ENCODE measurements around the gene MRPL53.
"Not testable (repeated sequence)": the region's sequence is repeated elsewhere in the genome, so short reads cannot be mapped to it uniquely, and the experiment has no call there.

Gene MRPL53

DNA sequence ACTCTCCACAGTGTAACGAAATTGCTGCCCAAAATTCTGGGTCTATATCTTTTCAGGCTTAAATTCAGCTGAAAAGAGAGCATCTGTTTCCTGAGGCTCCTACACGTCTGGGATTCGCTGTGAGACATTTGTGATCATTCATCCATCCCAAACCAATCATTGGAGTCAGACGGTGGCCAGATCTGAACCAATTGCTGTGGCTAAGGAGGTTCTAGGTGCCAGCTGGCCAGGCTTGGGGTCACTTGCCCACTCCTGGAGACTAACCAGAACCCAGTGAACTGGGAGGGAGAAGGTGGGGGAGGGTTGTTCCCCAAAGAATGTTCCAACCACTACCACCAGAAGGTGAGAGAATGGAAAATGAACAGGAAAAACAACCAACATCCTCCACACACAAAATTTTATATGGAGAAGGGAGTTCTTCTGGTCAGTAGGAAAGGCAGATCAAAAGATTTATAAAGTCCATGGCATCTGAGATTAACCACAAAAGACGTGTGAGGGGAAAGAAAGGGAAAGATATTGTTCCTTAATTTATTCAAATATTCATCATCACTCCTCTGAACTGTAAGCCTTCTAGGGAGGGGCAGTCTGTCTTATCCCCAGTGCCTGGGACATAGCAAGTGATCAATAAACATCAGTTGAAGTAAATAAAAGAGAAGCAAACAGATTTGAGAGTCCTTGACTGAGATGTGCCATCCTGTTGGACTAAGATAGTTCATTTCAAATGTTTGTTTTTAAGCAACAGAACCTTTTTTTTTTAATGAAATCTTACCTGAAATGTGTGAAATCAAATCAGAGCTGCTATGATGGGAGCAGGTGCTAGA is 27.8 kb downstream of the MRPL53 start:
- no peaks in the 10 kb centered on the region for H3K79me1 ChIP-seq (replicated peaks; ENCODE audit: low read length, poor library complexity, severe bottlenecking)
- H3K4me1 ChIP-seq (ENCODE audit: control insufficient read depth, insufficient read depth, low read depth, low read length): peaks cover 20% of the 10 kb centered on the region
- no peak overlapping the region for H4K91ac ChIP-seq (ENCODE audit: low read length)
- no peak overlapping the region for H3K14ac ChIP-seq (ENCODE audit: low read length in 2 of 2)
- WGBS: 66% methylated on average over 4 of the region's 5 CpGs
- H3K4me2 ChIP-seq (ENCODE audit: low read length, poor library complexity, severe bottlenecking): peak overlapping the region; percentile 50
- no peak overlapping the region for H2AFZ ChIP-seq (ENCODE audit: low read depth, low read length)
- H2BK12ac ChIP-seq (ENCODE audit: low read length in 2 of 2): no peak overlapping the region
- no peak overlapping the region for H2BK5ac ChIP-seq (ENCODE audit: low read depth, low read length, poor library complexity, severe bottlenecking)
- H3K27ac ChIP-seq (ENCODE audit: low read length, poor library complexity, severe bottlenecking): peak overlapping the region; percentile 14
- no peak overlapping the region for H2AK5ac ChIP-seq (ENCODE audit: low read length, severe bottlenecking)
- H4K8ac ChIP-seq (ENCODE audit: low read length): no peak overlapping the region
- no peaks in the 10 kb centered on the region for H3K36me3 ChIP-seq (ENCODE audit: control insufficient read depth in 1 of 2, insufficient read depth in 2 of 2, low read depth in 1 of 2, low read length in 2 of 2)
- H3K9me3 ChIP-seq (ENCODE audit: control insufficient read depth, low read length): no peaks in the 10 kb centered on the region
- H3K23ac ChIP-seq (ENCODE audit: low read length in 2 of 2): no peak overlapping the region
- H3K27me3 ChIP-seq (ENCODE audit: control insufficient read depth in 1 of 2, insufficient read depth in 1 of 2, low read length in 2 of 2): peaks cover 0 to 12% of the 10 kb centered on the region in 2 experiments
- no peak overlapping the region for H3K4me3 ChIP-seq (ENCODE audit: insufficient read depth in 1 of 2, low read depth in 1 of 2, low read length in 2 of 2)
- H2BK15ac ChIP-seq (ENCODE audit: low read depth, poor library complexity, severe bottlenecking): no peak overlapping the region
- H3K4ac ChIP-seq (ENCODE audit: low read depth in 1 of 2, low read length in 2 of 2): no peak overlapping the region
- no peak overlapping the region for H3K18ac ChIP-seq (ENCODE audit: low read depth in 1 of 2, low read length in 2 of 2)
- no peak overlapping the region for H2BK120ac ChIP-seq (ENCODE audit: low read depth, low read length)
- no peak for DNase-seq
- no peak overlapping the region for H3K9ac ChIP-seq (ENCODE audit: low read length)

DNA sequence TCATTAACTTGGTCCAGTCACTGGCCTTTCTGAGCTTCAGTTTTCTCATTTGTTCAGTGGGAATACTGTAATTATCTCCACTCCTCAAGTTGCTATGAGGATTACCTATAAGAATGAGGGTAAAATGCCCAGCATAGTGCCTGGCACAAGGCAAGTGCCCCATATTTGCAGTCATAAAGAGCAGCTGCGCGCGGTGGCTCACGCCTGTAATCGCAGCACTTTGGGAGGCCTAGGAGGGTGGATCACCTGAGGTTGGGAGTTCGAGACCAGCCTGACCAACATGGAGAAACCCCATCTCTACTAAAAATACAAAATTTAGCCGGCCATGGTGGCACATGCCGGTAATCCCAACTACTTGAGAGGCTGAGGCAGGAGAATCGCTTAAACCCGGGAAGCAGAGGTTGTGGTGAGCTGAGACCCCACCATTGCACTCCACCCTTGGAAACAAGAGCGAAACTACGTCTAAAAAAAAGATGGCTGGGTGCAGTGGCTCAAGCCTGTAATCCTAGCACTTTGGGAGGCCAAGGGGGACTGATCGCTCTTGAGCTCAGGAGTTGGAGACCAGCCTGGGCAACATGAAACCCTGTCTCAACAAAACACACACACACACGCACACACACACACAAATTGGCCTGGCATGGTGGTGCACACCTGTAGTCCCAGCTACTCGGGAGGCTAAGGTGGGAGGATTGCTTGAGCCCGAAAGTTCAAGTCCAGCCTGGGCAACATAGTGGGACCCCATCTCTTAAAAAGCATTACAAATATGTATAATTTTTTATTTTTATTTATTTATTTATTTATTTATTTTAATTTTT is 29.8 kb downstream of the MRPL53 start:
- not testable (repeated sequence) for H3K36me3 ChIP-seq (ENCODE audit: control insufficient read depth in 1 of 2, insufficient read depth in 2 of 2, low read depth in 1 of 2, low read length in 2 of 2)

DNA sequence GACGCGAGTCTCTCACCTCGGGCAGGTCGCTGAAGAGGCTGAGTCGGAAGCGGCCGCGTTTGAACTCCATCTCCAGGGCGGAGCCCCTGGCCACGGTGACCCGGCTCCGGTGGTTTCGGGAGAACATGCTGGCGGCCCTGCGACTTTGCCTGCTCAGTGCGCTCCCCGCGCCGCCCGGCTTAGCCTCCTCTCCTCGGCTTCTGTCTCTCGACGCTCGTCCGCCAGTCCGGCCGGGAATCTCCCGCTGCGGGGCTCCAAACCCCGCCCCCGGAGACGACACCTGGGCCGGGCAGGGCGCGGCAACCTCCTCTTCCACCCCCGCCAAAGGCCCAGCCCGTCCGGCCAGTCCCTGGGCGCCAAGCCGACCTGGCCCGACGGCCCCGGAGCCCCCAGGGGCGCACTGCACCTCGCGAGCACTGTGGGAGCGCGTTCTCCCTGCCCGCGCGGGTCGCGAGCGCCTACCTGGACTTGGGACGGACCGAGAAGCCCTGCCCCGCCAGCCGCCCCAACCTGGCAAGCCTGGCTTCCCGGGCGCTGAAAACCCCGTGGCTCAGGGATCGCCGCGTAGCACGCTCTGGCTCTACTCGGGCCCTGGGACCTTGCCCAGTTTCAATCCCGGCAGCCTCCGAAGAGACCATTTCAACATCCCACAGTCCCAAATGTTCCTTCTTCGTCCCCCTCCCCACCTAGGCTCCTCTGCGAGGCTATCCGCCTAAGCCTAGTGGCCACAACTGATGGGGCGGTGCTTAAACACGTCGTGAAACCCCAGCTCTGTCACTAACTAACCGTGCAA is 30.6 kb downstream of the MRPL53 start, which contains the start of gene RTKN:
Gene RTKN (minus strand): TSS at position 248 of the 793 bp plus-strand sequence. CDS start 121 bp downstream, at position 127.
- peak within 1 kb of the TSS; percentile 89 for H3K27ac ChIP-seq (ENCODE audit: low read length, poor library complexity, severe bottlenecking)
- peaks cover 14% of the 10 kb centered on the region for H3K79me1 ChIP-seq (replicated peaks; ENCODE audit: low read length, poor library complexity, severe bottlenecking)
- peak within 1 kb of the TSS; percentile 54 for H2BK15ac ChIP-seq (ENCODE audit: low read depth, poor library complexity, severe bottlenecking)
- no peak within 1 kb of the TSS for H2BK5ac ChIP-seq (ENCODE audit: low read depth, low read length, poor library complexity, severe bottlenecking)
- H3K23ac ChIP-seq (ENCODE audit: low read length in 2 of 2): peak within 1 kb of the TSS in 1 of 2 experiments; percentile 2
- peak within 1 kb of the TSS; percentile 91 for H4K8ac ChIP-seq (ENCODE audit: low read length)
- no peak for DNase-seq
- no peak within 1 kb of the TSS for H2AFZ ChIP-seq (ENCODE audit: low read depth, low read length)
- H3K14ac ChIP-seq (ENCODE audit: low read length in 2 of 2): no peak within 1 kb of the TSS
- H3K4ac ChIP-seq (ENCODE audit: low read depth in 1 of 2, low read length in 2 of 2): peak within 1 kb of the TSS in 1 of 2 experiments; percentile 80
- H3K27me3 ChIP-seq (ENCODE audit: control insufficient read depth in 1 of 2, insufficient read depth in 1 of 2, low read length in 2 of 2): peaks cover 0 to 12% of the 10 kb centered on the region in 2 experiments
- peak within 1 kb of the TSS; percentile 82 for H3K4me2 ChIP-seq (ENCODE audit: low read length, poor library complexity, severe bottlenecking)
- H3K9ac ChIP-seq (ENCODE audit: low read length): peak within 1 kb of the TSS; percentile 88
- peak within 1 kb of the TSS; percentile 31 to 72 for H3K18ac ChIP-seq (ENCODE audit: low read depth in 1 of 2, low read length in 2 of 2)
- no peaks in the 10 kb centered on the region for H3K36me3 ChIP-seq (ENCODE audit: control insufficient read depth in 1 of 2, insufficient read depth in 2 of 2, low read depth in 1 of 2, low read length in 2 of 2)
- H3K4me1 ChIP-seq (ENCODE audit: control insufficient read depth, insufficient read depth, low read depth, low read length): peaks cover 29% of the 10 kb centered on the region
- peak within 1 kb of the TSS; percentile 49 to 70 for H2BK12ac ChIP-seq (ENCODE audit: low read length in 2 of 2)
- H2AK5ac ChIP-seq (ENCODE audit: low read length, severe bottlenecking): no peak within 1 kb of the TSS
- peak within 1 kb of the TSS; percentile 56 to 84 for H3K4me3 ChIP-seq (ENCODE audit: insufficient read depth in 1 of 2, low read depth in 1 of 2, low read length in 2 of 2)
- H4K91ac ChIP-seq (ENCODE audit: low read length): peak within 1 kb of the TSS; percentile 10
- peak within 1 kb of the TSS; percentile 57 for H2BK120ac ChIP-seq (ENCODE audit: low read depth, low read length)
- H3K9me3 ChIP-seq (ENCODE audit: control insufficient read depth, low read length): no peaks in the 10 kb centered on the region
- WGBS: 9% methylated on average over 49 of the region's 75 CpGs

More for the DNA sequence above, 29.8 kb downstream of the MRPL53 start:
- not testable (repeated sequence) for H2AFZ ChIP-seq (ENCODE audit: low read depth, low read length); H4K91ac ChIP-seq (ENCODE audit: low read length); H3K4ac ChIP-seq (ENCODE audit: low read depth in 1 of 2, low read length in 2 of 2); H3K14ac ChIP-seq (ENCODE audit: low read length in 2 of 2); H2BK12ac ChIP-seq (ENCODE audit: low read length in 2 of 2); H4K8ac ChIP-seq (ENCODE audit: low read length); H2BK120ac ChIP-seq (ENCODE audit: low read depth, low read length); H3K18ac ChIP-seq (ENCODE audit: low read depth in 1 of 2, low read length in 2 of 2); H3K23ac ChIP-seq (ENCODE audit: low read length in 2 of 2); DNase-seq; H3K27ac ChIP-seq (ENCODE audit: low read length, poor library complexity, severe bottlenecking); H3K9me3 ChIP-seq (ENCODE audit: control insufficient read depth, low read length); H2BK5ac ChIP-seq (ENCODE audit: low read depth, low read length, poor library complexity, severe bottlenecking); H2AK5ac ChIP-seq (ENCODE audit: low read length, severe bottlenecking); H2BK15ac ChIP-seq (ENCODE audit: low read depth, poor library complexity, severe bottlenecking)
- 93% methylated on average over 15 of the region's 16 CpGs for WGBS
- Histone ChIP-seq H3K27me3 (ENCODE audit: control insufficient read depth in 1 of 2, insufficient read depth in 1 of 2, low read length in 2 of 2) (peaks cover 0 to 12% of the 10 kb centered on the region in 2 experiments), H3K79me1 (replicated peaks; ENCODE audit: low read length, poor library complexity, severe bottlenecking) (peaks cover 11% of the 10 kb centered on the region), H3K9ac (ENCODE audit: low read length) (peak overlapping the region; percentile 38), H3K4me1 (ENCODE audit: control insufficient read depth, insufficient read depth, low read depth, low read length) (peaks cover 31% of the 10 kb centered on the region), H3K4me3 (ENCODE audit: insufficient read depth in 1 of 2, low read depth in 1 of 2, low read length in 2 of 2) (peak overlapping the region; percentile 56 to 62), H3K4me2 (ENCODE audit: low read length, poor library complexity, severe bottlenecking) (peak overlapping the region; percentile 82)
